ENCODE measurements around the gene HTR3C. TPM values are rescaled to one million over a fixed set of nuclear protein-coding genes. Genes with fewer than 3 reads are reported as not detected.
"Not testable (repeated sequence)": the region's sequence is repeated elsewhere in the genome, so short reads cannot be mapped to it uniquely, and the experiment has no call there.

The HTR3C gene
- not detected for total RNA-seq

- Mint-ChIP-seq H3K9me3 (ENCODE audit: insufficient read depth) (no peaks in the 10 kb centered on the region), H3K27me3 (ENCODE audit: low read depth) (peaks cover 7% of the 10 kb centered on the region), H3K36me3 (ENCODE audit: low read depth) (no peaks in the 10 kb centered on the region), H3K27ac (no peak within 1 kb of the TSS), H3K4me3 (no peak within 1 kb of the TSS), H3K4me1 (ENCODE audit: low read depth) (no peaks in the 10 kb centered on the region)
- ATAC-seq: no peak
- CTCF ChIA-PET: no interaction called here
- no peak for DNase-seq
- POLR2A ChIA-PET: no interaction called here
Measured at GRCh38 chr3:184052767-184053166, at the start of gene HTR3C. HTR3C (plus strand) TSS chr3:184053047; CDS start chr3:184053081, 34 bp downstream.

- POLR2A ChIA-PET: no interaction called here
- Mint-ChIP-seq H3K4me1 (ENCODE audit: low read depth) (peaks cover 10% of the 10 kb centered on the region), H3K27me3 (ENCODE audit: low read depth) (no peaks in the 10 kb centered on the region), H3K27ac (no peak overlapping the region), H3K4me3 (no peak overlapping the region), H3K36me3 (ENCODE audit: low read depth) (no peaks in the 10 kb centered on the region), H3K9me3 (ENCODE audit: insufficient read depth) (no peaks in the 10 kb centered on the region)
- CTCF ChIA-PET: interaction anchor here (0.6 to 1.4 kb wide), 4 partner anchors 12 to 108 kb away, joined by 3 to 8 read pairs (median 4); partner anchors contain the start of gene ABCC5
- no peak for DNase-seq
- ATAC-seq: no peak
Measured at GRCh38 chr3:184003187-184003967, 49.5 kb upstream of the HTR3C start.

DNA sequence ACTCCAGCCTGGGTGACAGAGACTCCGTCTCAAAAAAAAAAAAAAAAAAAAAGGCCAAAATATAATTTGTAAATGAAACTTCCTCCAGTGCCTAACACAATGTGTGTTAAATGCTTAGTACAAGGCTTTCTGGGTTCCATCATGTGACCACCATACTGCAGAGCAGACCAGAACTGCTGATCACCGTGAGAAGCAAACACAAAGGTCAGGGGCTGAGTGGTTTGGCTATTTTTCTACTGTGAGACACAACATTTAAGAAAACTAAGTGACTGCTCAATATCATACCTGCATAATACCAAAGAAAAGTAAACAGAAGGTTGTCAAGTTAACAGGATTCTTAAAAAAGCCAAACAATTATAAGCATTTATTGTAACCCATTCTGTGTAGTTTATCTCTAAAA lies 48.4 kb upstream of the HTR3C start:
- Mint-ChIP-seq H3K27me3 (ENCODE audit: low read depth) (no peaks in the 10 kb centered on the region), H3K9me3 (ENCODE audit: insufficient read depth) (no peaks in the 10 kb centered on the region), H3K27ac (no peak overlapping the region), H3K36me3 (ENCODE audit: low read depth) (no peaks in the 10 kb centered on the region), H3K4me3 (no peak overlapping the region), H3K4me1 (ENCODE audit: low read depth) (peaks cover 10% of the 10 kb centered on the region)
- POLR2A ChIA-PET: interaction anchor here (0.5 kb wide), 1 partner anchor 32 kb away, joined by 6 read pairs; no protein-coding TSS in a partner anchor
- DNase-seq (no peak), ATAC-seq (no peak)
- CTCF ChIA-PET: interaction anchor here (2.9 to 3.2 kb wide), 2 partner anchors 11 to 14 kb away, joined by 13 to 17 read pairs; partner anchors contain the start of gene ABCC5

DNA sequence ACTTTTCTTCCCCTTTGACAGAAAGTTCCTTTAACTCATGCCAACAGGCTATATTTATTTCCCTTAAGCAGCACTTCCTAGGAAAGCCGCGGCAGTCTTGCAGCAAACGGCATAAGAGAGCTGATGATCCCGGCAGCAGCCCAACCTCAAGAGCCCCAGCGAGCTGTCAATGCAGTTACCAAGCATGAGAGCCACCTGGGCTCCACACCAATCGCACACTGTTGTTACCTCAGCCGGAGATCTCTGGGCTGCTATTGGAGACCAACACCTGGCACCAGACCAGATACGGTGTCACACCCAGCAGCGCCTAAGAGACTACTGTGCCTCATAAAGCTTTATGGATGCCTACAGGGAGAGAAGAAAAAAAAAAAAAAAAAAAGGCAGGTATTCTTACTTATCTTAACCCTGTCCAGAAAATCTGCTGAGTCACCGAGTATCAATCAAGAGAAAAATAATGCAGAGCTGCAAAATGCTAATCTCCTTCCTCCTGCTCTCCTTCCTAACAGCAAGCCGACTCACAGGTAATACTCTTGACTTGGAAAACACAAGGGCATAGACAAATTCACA lies 46.8 kb upstream of the HTR3C start:
- H3K36me3 Mint-ChIP-seq (ENCODE audit: low read depth): peaks cover under 1% of the 10 kb centered on the region
- DNase-seq (no peak), ATAC-seq (no peak)
- H3K4me3 Mint-ChIP-seq: no peak overlapping the region
- H3K4me1 Mint-ChIP-seq (ENCODE audit: low read depth): peaks cover 10% of the 10 kb centered on the region
- ChIA-PET POLR2A (no interaction called here), CTCF (interaction anchor here (1.0 to 3.2 kb wide), 4 partner anchors 10 to 121 kb away, joined by 5 to 17 read pairs (median 10); partner anchors contain the start of genes ABCC5 and PARL)
- no peaks in the 10 kb centered on the region for H3K27me3 Mint-ChIP-seq (ENCODE audit: low read depth)
- H3K27ac Mint-ChIP-seq: no peak overlapping the region
- no peaks in the 10 kb centered on the region for H3K9me3 Mint-ChIP-seq (ENCODE audit: insufficient read depth)

DNA sequence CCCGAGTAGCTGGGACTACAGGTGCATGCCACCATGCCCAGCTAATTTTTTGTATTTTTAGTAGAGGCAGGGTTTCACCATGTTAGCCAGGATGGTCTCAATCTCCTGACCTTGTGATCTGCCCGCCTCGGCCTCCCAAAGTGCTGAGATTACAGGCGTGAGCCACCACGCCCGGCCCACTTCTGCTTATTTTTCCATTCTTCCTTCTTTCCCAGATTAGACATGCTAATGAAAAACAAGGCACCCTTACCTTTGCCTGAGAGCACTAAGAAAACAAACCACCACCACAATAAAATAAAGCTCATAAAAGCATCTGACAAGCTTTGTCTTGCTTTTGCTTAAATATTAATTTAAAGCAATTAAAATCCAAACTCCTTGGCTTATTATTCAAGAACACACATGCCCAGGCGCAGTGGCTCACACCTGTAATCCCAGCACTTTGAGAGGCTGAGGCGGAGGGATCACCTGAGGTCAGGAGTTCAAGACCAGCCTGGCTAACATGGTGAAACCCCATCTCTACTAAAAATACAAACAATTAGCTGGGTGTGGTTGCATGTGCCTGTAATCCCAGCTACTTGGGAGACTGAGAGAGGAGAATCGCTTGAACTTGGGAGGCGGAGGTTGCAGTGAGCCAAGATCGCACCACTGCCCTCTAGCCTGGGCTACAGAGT lies 45.6 kb upstream of the HTR3C start:
- H3K4me1 Mint-ChIP-seq (ENCODE audit: low read depth); H3K36me3 Mint-ChIP-seq (ENCODE audit: low read depth); DNase-seq; H3K27ac Mint-ChIP-seq; ATAC-seq; POLR2A ChIA-PET; H3K27me3 Mint-ChIP-seq (ENCODE audit: low read depth); H3K9me3 Mint-ChIP-seq (ENCODE audit: insufficient read depth); H3K4me3 Mint-ChIP-seq: not testable (repeated sequence)
- CTCF ChIA-PET: interaction anchor here (1.0 to 3.2 kb wide), 6 partner anchors 8 to 580 kb away, joined by 3 to 17 read pairs (median 5); partner anchors contain the start of genes ABCC5 and PARL

GRCh38 chr3:184008161-184008560 lies 44.7 kb upstream of the HTR3C start:
- Mint-ChIP-seq H3K27ac (no peak overlapping the region), H3K27me3 (ENCODE audit: low read depth) (no peaks in the 10 kb centered on the region), H3K4me1 (ENCODE audit: low read depth) (peaks cover 10% of the 10 kb centered on the region), H3K4me3 (no peak overlapping the region), H3K9me3 (ENCODE audit: insufficient read depth) (no peaks in the 10 kb centered on the region), H3K36me3 (ENCODE audit: low read depth) (peaks cover 5% of the 10 kb centered on the region)
- CTCF ChIA-PET: interaction anchor here (1.1 to 1.7 kb wide), 2 partner anchors 220 to 581 kb away, joined by 3 to 4 read pairs; no protein-coding TSS in a partner anchor
- POLR2A ChIA-PET: no interaction called here
- ATAC-seq: no peak
- no peak for DNase-seq

GRCh38 chr3:184011230-184011876 lies 41.5 kb upstream of the HTR3C start:
- CTCF ChIA-PET: interaction anchor here (0.8 to 0.9 kb wide), 2 partner anchors 23 to 114 kb away, joined by 3 read pairs; no protein-coding TSS in a partner anchor
- no peak overlapping the region for H3K4me3 Mint-ChIP-seq
- no peaks in the 10 kb centered on the region for H3K27me3 Mint-ChIP-seq (ENCODE audit: low read depth)
- H3K36me3 Mint-ChIP-seq (ENCODE audit: low read depth): peaks cover 8% of the 10 kb centered on the region
- POLR2A ChIA-PET: no interaction called here
- H3K4me1 Mint-ChIP-seq (ENCODE audit: low read depth): peaks cover 11% of the 10 kb centered on the region
- no peaks in the 10 kb centered on the region for H3K9me3 Mint-ChIP-seq (ENCODE audit: insufficient read depth)
- ATAC-seq (no peak), DNase-seq (no peak)
- no peak overlapping the region for H3K27ac Mint-ChIP-seq

GRCh38 chr3:184011937-184012889 lies 40.6 kb upstream of the HTR3C start:
- Mint-ChIP-seq H3K36me3 (ENCODE audit: low read depth) (peaks cover 8% of the 10 kb centered on the region), H3K4me3 (no peak overlapping the region), H3K27me3 (ENCODE audit: low read depth) (no peaks in the 10 kb centered on the region), H3K9me3 (ENCODE audit: insufficient read depth) (no peaks in the 10 kb centered on the region), H3K27ac (no peak overlapping the region), H3K4me1 (ENCODE audit: low read depth) (peaks cover 15% of the 10 kb centered on the region)
- DNase-seq (no peak), ATAC-seq (no peak)
- POLR2A ChIA-PET: no interaction called here
- CTCF ChIA-PET: interaction anchor here (0.8 to 0.9 kb wide), 2 partner anchors 24 to 115 kb away, joined by 3 read pairs; no protein-coding TSS in a partner anchor

DNA sequence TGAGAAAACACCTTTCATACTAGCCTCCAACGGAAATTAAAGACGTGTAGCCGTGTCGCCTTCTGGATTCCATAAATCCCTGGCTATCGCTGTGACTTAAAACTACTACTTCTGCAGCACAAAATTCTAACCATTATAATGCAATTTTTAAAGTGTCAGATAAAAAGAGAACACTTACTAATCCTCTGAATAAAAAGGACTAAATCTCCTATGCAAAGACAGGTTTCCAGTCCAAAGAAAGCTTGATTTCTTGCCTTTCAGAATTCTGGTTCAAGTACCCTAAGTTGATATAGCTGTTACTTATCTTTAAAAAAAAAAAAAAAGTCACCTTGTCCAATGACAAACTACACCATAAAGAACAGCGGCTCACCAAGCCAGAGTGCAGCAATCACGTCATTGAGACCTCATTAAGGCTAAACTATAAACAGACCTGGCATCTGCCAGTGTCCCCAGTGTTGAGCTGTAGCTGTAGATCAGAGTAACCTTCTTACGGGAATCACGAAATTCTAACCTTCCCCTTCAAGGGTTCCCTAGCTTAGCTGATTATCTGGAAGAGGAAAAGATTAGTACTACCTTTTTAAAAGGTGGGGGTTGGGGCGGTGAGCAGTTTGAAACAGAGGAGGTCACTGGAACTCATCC lies 37.3 kb upstream of the HTR3C start:
- H3K4me1 Mint-ChIP-seq (ENCODE audit: low read depth): peaks cover 22% of the 10 kb centered on the region
- POLR2A ChIA-PET: interaction anchor here (1.0 kb wide), 1 partner anchor 17 kb away, joined by 4 read pairs; no protein-coding TSS in a partner anchor
- CTCF ChIA-PET: interaction anchor here (1.3 to 3.2 kb wide), 7 partner anchors 9 to 234 kb away, joined by 3 to 24 read pairs (median 4); no protein-coding TSS in a partner anchor
- DNase-seq: no peak
- no peak overlapping the region for H3K4me3 Mint-ChIP-seq
- H3K27ac Mint-ChIP-seq: no peak overlapping the region
- peaks cover 11% of the 10 kb centered on the region for H3K36me3 Mint-ChIP-seq (ENCODE audit: low read depth)
- no peak for ATAC-seq
- H3K27me3 Mint-ChIP-seq (ENCODE audit: low read depth): peaks cover 6% of the 10 kb centered on the region
- no peaks in the 10 kb centered on the region for H3K9me3 Mint-ChIP-seq (ENCODE audit: insufficient read depth)

DNA sequence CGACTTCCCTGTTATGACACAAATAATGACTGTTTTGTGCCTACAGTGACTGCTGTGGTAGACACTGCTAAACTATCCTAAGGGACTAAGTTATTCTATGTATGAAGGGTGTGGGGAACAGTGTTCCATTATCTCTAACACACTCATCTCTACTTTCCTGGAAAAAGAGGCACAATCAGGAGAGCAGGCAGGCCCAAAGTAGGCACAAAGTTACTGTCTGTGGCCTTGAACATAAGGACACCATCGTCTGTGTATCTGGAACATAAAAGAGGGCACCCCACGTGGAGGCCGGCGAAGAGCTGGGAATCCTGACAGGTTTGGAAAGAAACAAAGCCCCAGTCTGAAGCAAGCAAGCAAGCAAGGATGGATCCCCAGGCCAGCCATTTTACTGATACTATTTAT lies 36.7 kb upstream of the HTR3C start:
- Mint-ChIP-seq H3K27me3 (ENCODE audit: low read depth) (peaks cover 9% of the 10 kb centered on the region), H3K4me3 (peak overlapping the region; percentile 98), H3K4me1 (ENCODE audit: low read depth) (peaks cover 25% of the 10 kb centered on the region), H3K9me3 (ENCODE audit: insufficient read depth) (no peaks in the 10 kb centered on the region), H3K27ac (no peak overlapping the region), H3K36me3 (ENCODE audit: low read depth) (peaks cover 9% of the 10 kb centered on the region)
- POLR2A ChIA-PET: no interaction called here
- no peak for ATAC-seq
- no peak for DNase-seq
- CTCF ChIA-PET: interaction anchor here (0.7 to 3.2 kb wide), 7 partner anchors 10 to 141 kb away, joined by 3 to 24 read pairs (median 4); no protein-coding TSS in a partner anchor
